Erythroblast (primary cell): ENCODE measurements around the gene AGPAT2.

Experiments used
- GATA1 ChIP-seq: IDR thresholded peaks from 2 replicates; pipeline ENCODE4 v1.6.1; 2011; ENCODE audit warnings: low read depth, mild to moderate bottlenecking, control low read depth, low read length, moderate library complexity
- POLR2A ChIP-seq: IDR thresholded peaks from 2 replicates; pipeline ENCODE4 v1.6.1; 2011; ENCODE audit warnings: mild to moderate bottlenecking, low read length

DNA sequence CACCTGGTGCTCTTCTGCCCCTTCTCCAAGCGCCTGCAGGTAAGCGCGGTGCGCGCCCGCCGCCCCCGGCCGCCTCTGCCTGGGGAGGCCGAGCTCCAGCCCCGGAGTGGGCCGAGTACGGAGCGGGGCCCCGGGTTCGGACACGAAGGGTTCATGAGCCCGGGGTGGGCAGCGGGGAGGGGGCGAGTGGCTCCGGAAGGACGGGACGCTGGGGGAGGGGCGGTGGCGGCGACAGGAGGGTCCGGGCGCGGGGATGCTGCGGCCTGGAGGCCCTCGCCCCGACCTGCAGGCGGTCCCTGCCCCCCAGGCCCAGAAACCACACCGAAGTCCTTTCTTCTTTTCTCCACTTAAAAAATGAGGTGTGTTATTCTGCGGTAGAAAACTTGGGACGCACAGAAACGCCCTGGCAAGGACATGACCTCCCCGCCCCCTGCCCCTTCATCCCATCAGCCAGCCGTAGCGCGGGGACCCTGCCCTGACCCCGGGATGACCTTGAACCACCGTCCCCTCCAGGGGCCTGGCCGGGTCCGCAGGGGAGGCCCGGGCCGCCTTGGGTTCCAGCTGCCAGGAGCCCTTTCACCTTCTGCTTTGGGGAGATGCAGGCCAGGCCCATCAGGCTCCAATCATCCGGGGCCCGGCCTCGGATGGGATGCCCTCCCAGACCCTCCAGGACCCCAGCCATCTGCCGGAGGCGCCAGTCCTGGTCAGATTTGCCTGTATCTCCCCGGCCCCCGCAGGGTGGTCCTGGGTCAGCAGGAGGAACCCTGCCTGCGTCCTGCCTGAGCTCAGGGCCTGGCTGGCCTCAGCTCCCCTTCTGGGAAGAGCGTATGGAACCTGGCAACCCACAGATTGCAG is 25.7 kb upstream of the AGPAT2 start:
- TF ChIP-seq POLR2A (no peak), GATA1 (no peak)
